Measurements from ENCODE around the gene ABHD18. TPM values are rescaled to one million over a fixed set of nuclear protein-coding genes. Genes with fewer than 3 reads are reported as not detected.
A peak's percentile ranks its signal among the peaks of the same experiment; 100 is the strongest.

ABHD18 gene
- polyA plus RNA-seq, 1 of the 3 experiments (the other 2 are of a cell fraction): 2.0 TPM

DNA sequence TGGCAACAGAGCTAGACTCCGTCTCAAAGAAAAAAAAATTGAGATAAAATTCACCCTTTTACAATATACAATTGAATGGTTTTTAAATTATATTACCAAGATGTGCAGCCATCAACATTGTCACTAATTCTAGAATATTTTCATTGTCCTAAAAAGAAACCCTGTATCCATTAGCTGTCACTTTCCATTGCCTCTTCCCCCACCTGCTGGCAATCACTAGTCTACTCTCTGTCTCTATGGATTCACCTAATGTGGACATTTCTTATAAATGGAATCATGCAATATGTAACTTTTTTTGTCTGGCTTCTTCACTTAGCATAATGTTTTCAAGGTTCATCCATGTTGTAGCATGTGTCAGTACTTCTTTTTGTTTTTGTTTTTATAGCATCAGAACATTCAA lies 20.8 kb downstream of the ABHD18 start:
- 100% methylated on average over 1 of the region's 1 CpG for WGBS (ENCODE audit: low lambda C conversion rate)
- POLR2A ChIA-PET: no interaction called here
- no peak overlapping the region for H2AFZ ChIP-seq (ENCODE audit: low read depth)
- no peak overlapping the region for H3K9ac ChIP-seq
- no peak overlapping the region for H3K27ac ChIP-seq (ENCODE audit: low read depth in 2 of 2, low read length in 1 of 2)
- H3K36me3 ChIP-seq (replicated peaks in 1 of 2; ENCODE audit: control insufficient read depth in 1 of 2, insufficient read depth in 2 of 2, low read length in 1 of 2): peaks cover 7 to 32% of the 10 kb centered on the region in 2 experiments
- TF ChIP-seq RXRA (IDR thresholded peaks at IDR 0.05; ENCODE audit: borderline replicate concordance, low read depth) (no peak), RAD21 (IDR thresholded peaks at IDR 0.05; ENCODE audit: low read length) (peak; percentile 25; the same call in 1 of the 2 replicates), CTCF (IDR thresholded peaks at IDR 0.05) (0 out of 2 replicates have a peak, but pooled peaks have one; percentile 19)
- H3K4me3 ChIP-seq (ENCODE audit: low read depth in 2 of 2, low read length in 1 of 2): no peak overlapping the region
- DNase-seq: no peak
- no peaks in the 10 kb centered on the region for H3F3A ChIP-seq (replicated peaks; ENCODE audit: insufficient read depth)
- CTCF ChIA-PET: interaction anchor here (1.2 kb wide), 1 partner anchor 38 kb away, joined by 3 read pairs; no protein-coding TSS in a partner anchor
- no peaks in the 10 kb centered on the region for H3K9me3 ChIP-seq
- no peaks in the 10 kb centered on the region for H3K79me2 ChIP-seq (ENCODE audit: insufficient read depth)
- no peak overlapping the region for H3K4me2 ChIP-seq
- H3K9me2 ChIP-seq: no peaks in the 10 kb centered on the region
- H3K27me3 ChIP-seq (ENCODE audit: insufficient read depth): no peaks in the 10 kb centered on the region
- H4K20me1 ChIP-seq (ENCODE audit: insufficient read depth): no peaks in the 10 kb centered on the region
- no peaks in the 10 kb centered on the region for H3K4me1 ChIP-seq (ENCODE audit: control insufficient read depth in 1 of 2, insufficient read depth in 2 of 2, low read depth in 1 of 2, low read length in 1 of 2)

- H3F3A ChIP-seq (replicated peaks; ENCODE audit: insufficient read depth): peaks cover 3% of the 10 kb centered on the region
- POLR2A ChIA-PET: no interaction called here
- CTCF ChIA-PET: no interaction called here
- TF ChIP-seq ZBTB33 (IDR thresholded peaks at IDR 0.05; ENCODE audit: borderline replicate concordance, low read depth): no peak
- TF ChIP-seq EZH2phosphoT487 (IDR thresholded peaks at IDR 0.05; ENCODE audit: borderline replicate concordance, low read depth): no peak
- no peak for TF ChIP-seq YY1 (IDR thresholded peaks at IDR 0.05; ENCODE audit: low read depth)
- TF ChIP-seq JUND (IDR thresholded peaks at IDR 0.05): no peak
- TF ChIP-seq IRF3 (IDR thresholded peaks at IDR 0.05; ENCODE audit: low read depth, low read length): no peak
- no peak for TF ChIP-seq ELF1 (IDR thresholded peaks at IDR 0.05)
- no peak for TF ChIP-seq RAD21 (IDR thresholded peaks at IDR 0.05; ENCODE audit: low read length)
- no peak for TF ChIP-seq TAF1 (IDR thresholded peaks at IDR 0.05; ENCODE audit: borderline replicate concordance, low read depth, low read length)
- no peak for TF ChIP-seq FOXJ3 (CRISPR knock-in tag; IDR thresholded peaks at IDR 0.05)
- TF ChIP-seq CHD2 (IDR thresholded peaks at IDR 0.05; ENCODE audit: low read length, partially characterized antibody): no peak
- TF ChIP-seq SMC3 (IDR thresholded peaks at IDR 0.05; ENCODE audit: low read depth, low read length): no peak
- TF ChIP-seq MEF2A (IDR thresholded peaks at IDR 0.05; ENCODE audit: borderline replicate concordance, low read depth): no peak
- no peak for TF ChIP-seq FOXM1 (IDR thresholded peaks at IDR 0.05; ENCODE audit: low read depth)
- no peak for TF ChIP-seq RCOR1 (IDR thresholded peaks at IDR 0.05; ENCODE audit: low read length)
- no peaks in the 10 kb centered on the region for H3K27me3 ChIP-seq (ENCODE audit: insufficient read depth)
- no peak overlapping the region for H3K4me3 ChIP-seq (ENCODE audit: low read depth in 2 of 2, low read length in 1 of 2)
- no peaks in the 10 kb centered on the region for H3K9me2 ChIP-seq
- H3K9ac ChIP-seq: no peak overlapping the region
- H3K4me1 ChIP-seq (ENCODE audit: control insufficient read depth in 1 of 2, insufficient read depth in 2 of 2, low read depth in 1 of 2, low read length in 1 of 2): no peaks in the 10 kb centered on the region
- no peak overlapping the region for H2AFZ ChIP-seq (ENCODE audit: low read depth)
- no peak overlapping the region for H3K4me2 ChIP-seq
- H3K9me3 ChIP-seq: no peaks in the 10 kb centered on the region
- DNase-seq: no peak
- 96% methylated on average over 6 of the region's 6 CpGs for WGBS (ENCODE audit: low lambda C conversion rate)
- H4K20me1 ChIP-seq (ENCODE audit: insufficient read depth): no peaks in the 10 kb centered on the region
- no peak overlapping the region for H3K27ac ChIP-seq (ENCODE audit: low read depth in 2 of 2, low read length in 1 of 2)
- peaks cover 7 to 28% of the 10 kb centered on the region in 2 experiments for H3K36me3 ChIP-seq (replicated peaks in 1 of 2; ENCODE audit: control insufficient read depth in 1 of 2, insufficient read depth in 2 of 2, low read length in 1 of 2)
- no peaks in the 10 kb centered on the region for H3K79me2 ChIP-seq (ENCODE audit: insufficient read depth)
These were observed 23.4 kb downstream of the ABHD18 start for GRCh38 chr4:127988638-127989037.
